Esophagus mucosa (tissue), 1 donor: ENCODE data around the gene MRPL49. TPM values are rescaled to one million over a fixed set of nuclear protein-coding genes. Genes with fewer than 3 reads are reported as not detected.
A peak's percentile ranks its signal among the peaks of the same experiment; 100 is the strongest.

Source experiments
- ATAC-seq: fragments of 200-7000 bp; cut with Tn5 transposase; one replicate; pipeline ENCODE4 v1.9.1; 2020
- total RNA-seq: library from RNA; stranded (reverse); gene quantifications from one replicate; pipeline ENCODE4 v1.2.4, GENCODE V29; 2023
- donor health status: DM: yes; HTN: yes; CAD: no.

Gene MRPL49
- 63.9 TPM for total RNA-seq

DNA sequence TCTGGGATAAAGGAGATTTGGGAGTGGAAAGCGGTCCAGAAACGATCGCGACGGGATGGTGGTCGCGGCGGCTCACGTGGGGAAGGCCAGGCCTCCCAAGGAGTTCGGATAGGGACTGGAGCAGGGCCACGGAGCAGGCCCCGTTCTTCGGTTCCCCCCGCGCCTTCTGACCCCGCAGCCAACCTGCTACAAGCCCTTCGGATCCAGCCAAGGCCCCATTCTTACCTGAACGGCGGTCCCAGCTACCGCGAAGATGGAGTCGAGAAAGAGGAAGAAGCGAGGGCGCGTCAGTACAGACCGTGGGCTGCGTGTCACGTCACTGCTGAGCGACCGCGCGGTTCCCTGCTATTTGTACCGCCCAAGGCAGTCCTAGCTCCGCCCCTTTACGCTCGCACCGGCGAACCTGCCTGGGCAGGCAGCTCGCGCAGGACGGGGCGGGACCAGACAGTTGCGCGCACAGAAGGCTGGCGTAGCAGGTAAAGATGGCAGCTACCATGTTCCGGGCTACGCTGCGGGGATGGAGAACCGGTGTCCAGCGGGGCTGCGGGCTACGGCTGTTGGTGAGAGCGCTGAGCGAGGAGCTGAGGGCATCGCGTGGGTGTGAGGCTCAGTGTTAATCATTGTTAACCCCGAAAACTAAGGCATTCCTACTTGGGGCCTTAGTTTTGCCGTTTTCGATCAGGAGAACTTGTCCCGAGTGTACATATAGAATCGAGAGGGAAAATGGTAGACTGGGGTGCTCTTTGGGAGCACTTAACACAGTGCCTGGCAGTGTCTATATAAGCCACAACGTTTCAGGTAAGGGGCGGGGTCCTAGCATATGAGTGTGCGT lies at the start of gene MRPL49, which contains the start of gene FAU:
Gene MRPL49 (plus strand): TSS at position 457 of the 832 bp plus-strand sequence. CDS start 26 bp downstream, at position 483.
Gene FAU (minus strand): TSS at position 270 of the 832 bp plus-strand sequence. CDS start 321 bp downstream, outside the sequence.
- ATAC-seq: peak; percentile 87

DNA sequence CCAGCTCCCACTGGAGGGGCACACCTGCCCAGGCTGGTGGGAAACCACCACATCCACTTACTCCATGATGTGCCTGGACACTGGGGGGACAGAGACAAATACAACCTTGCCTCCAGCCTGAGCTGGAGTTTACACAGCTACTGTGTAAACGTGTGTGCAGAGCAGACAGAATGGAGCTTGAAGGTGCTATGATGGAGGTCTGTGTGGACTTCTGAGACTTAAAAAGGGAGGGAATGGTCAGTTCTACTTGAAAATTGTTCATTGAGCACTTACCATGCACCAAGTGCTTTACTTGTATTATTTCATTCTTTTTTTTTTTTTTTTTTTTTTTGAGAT lies 49.5 kb upstream of the MRPL49 start:
- ATAC-seq: no peak

DNA sequence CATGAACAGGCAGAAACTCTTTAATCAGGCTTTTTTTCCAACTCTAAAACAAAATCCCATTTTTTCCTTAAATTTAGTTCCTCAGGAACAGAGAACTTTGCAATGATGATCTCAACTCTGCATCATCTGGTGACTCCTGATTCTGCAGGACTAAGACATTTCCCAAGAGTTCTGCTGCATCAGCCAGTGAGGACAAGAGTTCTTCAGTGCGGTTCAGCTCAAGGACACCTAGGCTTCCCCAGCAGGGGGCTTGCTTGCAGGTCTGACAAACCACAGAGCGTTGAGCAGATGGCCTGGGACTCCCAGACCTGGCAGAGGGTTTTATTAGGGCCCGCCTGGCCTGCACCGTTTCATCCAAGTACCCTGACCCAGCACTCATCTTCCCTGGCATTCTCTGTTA lies 44.7 kb upstream of the MRPL49 start:
- ATAC-seq: no peak

DNA sequence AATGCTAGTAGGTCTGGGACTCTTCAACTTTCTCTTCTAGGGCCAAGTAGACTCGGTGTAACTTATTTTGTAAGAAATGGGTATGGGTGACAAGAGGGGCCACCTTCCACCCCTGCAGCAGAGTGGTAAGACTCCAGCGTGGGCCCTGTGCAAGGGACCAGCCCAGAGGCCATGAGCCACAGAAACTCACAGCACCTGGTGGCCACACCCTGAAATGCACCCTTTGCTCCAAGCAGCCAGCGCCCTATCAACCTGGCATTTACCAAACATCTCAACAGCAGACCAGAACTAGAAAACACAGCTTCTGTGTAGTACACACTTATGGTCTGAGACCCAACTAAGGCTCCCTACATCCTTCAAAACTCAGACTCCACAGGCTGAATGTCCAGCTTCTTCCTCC lies 44.0 kb upstream of the MRPL49 start:
- peak; percentile 69 for ATAC-seq

DNA sequence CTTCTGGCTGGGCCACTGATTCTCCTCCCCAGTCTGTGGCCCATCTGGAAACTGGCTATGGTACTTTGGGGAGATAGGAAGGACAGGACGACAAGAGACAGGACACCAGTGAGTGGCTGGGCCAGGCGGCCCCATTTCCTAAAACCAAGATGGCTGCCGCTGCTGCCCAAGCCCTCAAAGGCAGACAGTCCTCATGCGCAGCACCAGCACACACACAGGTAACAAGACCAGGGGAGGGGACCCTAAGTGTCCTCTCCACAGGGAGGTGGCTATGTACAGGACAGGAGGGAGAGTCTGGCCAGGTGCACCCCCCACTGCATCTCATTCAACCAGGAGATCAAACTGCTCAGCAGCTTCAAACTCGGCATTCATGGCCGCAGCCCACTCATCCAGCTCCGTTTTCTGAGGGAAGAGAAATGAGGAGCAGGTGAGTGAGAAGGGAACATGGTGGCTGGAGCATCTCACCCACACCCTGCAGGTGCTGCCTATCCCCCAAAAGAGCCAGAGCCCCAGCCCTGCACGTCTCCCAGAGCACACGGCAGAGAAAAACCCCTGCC lies 43.3 kb upstream of the MRPL49 start:
- no peak for ATAC-seq

DNA sequence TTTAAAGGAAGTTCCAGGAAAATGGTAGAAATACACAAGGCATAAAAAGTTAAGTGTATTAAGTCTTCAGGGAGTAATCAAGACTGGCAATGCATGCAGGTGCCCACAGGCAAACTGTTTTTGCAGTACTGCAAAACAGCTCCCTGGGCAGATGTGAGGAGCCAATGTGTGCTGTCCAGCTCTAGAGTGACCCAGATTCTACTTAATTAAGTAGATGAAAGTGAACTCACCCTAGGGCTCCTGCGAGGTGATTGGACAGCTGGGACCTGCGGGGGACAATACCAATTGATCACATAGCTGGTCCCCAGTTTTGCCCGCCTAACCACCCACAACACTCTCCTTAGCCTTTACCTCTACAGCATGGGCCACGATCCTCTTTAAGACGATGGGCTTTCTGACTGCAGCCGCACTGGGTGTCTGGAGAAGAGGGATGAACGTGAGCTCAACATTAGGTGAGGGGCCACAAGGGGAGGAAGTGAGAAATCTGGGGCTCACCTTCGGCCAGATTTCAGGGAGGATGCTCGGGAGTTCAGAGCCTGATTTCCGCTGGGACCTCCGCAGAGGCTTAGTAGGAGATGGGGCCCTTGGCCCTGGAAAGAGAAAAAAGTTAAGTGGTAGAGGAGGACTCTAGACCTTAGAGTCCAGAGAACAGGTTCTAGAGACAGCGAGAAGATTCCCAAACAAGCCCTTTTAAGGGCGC lies 38.8 kb upstream of the MRPL49 start:
- no peak for ATAC-seq

DNA sequence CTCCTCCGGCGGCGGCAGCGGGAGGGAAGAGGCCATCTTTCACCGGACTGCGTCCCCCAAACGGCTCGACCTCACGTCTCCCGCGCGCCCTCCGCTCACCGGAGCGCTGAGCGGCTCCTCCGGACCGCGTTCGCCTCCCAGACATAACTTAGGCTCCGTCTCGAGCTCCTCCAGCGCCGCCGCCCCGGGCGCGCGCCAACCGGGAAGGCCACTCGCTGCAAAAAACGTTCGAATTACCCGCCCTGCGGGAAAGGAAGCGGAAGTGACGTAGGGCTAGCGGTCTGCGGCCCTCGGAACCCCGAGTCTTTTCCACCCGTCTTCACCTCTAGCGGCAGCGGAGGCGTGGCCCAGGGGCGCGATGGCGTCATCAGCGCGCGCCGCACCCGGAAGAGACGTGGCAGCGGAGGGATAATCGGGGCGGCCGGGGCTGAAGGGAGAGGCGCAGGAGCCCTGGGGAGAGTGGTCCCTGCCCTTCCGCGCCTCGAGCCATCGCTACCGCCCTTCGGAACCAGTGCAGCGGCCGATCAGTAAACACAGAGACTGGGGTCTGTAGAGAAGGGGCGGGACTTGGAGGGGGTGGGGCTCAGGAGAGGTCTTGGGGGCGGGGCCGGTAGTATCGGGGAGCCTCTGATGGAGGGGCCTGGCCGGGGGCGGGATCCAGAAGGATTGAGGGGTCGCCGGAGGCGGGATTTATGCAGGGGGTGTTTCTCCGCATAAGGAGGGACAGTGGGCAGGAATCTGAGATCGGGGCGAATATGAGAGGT lies 38.1 kb upstream of the MRPL49 start, which contains the start of the genes CDCA5 and ZFPL1:
Gene CDCA5 (minus strand): TSS at position 207 of the 764 bp plus-strand sequence. CDS start 62 bp downstream, at position 145.
Gene ZFPL1 (plus strand): TSS at position 389 of the 764 bp plus-strand sequence. CDS start 477 bp downstream, outside the sequence.
- peak; percentile 94 for ATAC-seq

DNA sequence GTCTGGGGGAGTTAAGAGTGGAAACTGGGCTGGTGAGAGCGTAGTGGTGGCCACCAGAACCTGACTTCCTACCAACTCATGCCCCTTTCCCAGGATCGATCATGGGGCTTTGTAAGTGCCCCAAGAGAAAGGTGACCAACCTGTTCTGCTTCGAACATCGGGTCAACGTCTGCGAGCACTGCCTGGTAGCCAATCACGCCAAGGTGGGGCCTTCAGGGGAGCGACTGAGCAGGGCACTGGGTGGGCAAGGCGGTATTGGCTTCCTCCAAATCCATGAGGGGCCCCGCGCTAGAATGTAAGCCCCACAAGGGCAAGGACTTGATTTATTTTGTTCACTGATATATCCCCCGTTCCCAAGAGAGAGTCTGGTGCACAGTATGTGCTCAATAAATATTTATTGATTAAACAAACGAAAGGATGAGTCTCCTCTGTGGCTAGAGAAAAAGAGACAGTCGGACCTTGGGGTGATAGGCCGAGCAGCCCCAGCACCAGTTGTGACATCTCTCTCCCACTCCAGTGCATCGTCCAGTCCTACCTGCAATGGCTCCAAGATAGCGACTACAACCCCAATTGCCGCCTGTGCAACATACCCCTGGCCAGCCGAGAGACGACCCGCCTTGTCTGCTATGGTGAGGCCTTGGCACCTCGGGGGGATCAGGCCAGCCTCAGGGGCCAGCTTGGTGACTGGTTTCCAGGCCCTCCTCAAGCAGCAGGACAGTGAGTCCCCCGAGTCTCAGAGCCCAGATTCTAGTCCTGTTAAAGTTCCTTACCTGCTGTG lies 37.3 kb upstream of the MRPL49 start:
- ATAC-seq: no peak

DNA sequence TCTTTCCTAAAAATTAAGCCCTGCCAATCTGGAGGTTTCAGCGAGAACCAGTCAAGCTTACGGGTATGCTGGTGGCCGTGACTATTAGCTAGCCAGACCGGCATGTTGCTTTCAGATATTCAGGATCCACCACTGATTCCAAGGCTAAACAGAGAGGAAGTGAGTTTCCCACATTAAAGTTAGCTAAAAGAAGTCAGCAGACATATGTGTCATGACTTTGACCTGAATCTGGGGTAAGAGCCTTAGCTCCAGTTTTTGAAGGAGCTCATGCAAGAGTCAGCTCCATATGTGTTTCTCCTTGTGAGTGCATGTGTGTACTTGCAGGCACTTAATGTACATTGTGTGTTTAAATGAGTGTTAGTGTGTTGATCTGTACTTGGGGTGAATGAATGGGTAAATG lies 36.7 kb upstream of the MRPL49 start:
- no peak for ATAC-seq

DNA sequence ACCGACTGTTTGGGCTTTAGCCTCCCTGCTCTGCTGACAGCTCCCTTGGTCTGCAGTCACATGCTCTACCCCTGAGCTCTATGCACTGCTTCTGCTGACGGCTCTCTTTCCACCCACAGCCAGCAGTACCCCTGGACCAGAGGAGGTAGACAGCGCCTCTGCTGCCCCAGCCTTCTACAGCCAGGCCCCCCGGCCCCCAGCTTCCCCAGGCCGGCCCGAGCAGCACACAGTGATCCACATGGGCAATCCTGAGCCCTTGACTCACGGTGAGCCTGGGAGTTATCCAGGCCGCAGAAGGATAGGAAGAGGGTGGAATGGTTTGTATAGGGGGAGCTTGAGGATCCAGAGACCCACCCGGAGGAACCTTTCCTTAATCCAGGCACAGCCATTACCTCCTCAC lies 35.3 kb upstream of the MRPL49 start:
- ATAC-seq: no peak

DNA sequence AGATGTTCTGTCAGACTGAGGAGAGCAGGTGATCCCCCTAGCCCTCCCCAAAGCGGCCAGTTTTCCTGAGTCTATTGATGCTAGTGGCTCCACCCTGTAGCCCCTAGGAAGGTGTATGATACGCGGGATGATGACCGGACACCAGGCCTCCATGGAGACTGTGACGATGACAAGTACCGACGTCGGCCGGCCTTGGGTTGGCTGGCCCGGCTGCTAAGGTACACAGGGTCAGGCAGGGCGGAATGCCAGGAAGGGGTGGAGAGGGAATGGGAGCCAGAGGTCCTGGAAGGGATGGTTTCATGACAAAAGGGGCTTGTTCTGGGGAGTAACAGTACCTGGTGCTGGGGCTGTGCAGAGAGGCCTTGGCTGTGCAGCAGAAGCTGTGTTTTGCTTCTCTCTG lies 34.9 kb upstream of the MRPL49 start:
- no peak for ATAC-seq

DNA sequence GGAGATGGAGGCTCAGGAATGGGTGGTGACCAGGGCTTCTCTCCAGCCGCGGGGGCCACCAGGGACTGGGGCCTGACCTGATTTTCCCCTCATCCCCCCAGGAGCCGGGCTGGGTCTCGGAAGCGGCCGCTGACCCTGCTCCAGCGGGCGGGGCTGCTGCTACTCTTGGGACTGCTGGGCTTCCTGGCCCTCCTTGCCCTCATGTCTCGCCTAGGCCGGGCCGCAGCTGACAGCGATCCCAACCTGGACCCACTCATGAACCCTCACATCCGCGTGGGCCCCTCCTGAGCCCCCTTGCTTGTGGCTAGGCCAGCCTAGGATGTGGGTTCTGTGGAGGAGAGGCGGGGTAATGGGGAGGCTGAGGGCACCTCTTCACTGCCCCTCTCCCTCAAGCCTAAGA lies 34.3 kb upstream of the MRPL49 start:
- ATAC-seq: no peak

DNA sequence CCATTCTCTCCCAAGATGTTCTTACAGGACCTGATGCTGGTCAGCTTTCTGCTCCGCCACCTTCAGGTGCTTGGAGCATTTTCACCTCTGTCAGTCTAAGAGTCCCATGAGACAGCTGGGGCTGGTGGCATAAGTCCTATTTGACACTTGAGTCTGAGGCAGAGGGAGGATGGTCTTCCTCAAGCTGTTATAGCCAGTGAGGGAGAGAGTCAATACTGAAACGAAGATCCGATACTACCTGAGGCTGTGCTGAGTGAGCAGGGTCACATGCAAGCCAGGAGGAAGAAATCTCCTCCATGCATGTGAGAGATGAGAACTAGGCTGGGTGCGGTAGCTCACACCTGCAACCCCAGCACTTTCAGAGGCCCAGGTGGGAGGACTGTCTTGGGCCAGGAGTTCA lies 32.5 kb upstream of the MRPL49 start:
- ATAC-seq: no peak

DNA sequence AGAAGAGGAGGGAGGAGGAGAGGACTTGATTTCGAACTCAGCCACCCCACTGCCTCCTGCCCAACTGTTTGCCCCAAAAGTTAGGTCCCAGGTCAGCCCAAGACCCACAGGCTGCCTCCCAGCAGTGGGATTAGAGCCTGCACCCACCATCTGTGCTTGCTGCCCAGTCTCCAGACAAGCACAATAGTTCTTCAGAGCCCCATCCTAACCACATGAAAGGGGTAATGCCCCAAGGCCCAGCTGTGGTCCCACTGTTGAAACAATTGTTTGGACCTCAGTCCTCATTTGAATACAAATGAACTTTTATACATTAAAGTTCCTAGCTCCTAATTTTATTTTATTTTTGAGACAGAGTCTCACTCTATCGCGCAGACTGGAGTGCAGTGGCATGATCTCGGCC lies 31.5 kb upstream of the MRPL49 start:
- ATAC-seq: no peak

DNA sequence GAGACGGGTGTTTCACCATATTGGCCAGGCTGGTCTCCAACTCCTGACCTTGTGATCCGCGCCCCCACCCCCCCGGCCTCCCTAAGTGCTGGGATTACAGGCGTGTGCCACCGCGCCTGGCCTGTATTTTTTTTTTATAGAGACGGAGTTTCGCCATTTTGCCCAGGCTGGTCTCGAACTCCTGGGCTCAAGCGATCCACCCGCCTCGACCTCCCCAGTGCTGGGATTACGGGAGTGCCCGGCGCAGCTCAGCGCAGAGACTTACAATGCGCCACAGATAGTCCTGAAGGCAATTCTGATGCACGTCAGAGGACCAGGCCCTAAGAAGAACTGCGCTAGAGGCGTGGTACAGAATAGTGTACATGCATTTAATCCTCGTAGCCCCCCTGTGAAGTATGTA lies 26.7 kb upstream of the MRPL49 start:
- peak; percentile 2 for ATAC-seq

DNA sequence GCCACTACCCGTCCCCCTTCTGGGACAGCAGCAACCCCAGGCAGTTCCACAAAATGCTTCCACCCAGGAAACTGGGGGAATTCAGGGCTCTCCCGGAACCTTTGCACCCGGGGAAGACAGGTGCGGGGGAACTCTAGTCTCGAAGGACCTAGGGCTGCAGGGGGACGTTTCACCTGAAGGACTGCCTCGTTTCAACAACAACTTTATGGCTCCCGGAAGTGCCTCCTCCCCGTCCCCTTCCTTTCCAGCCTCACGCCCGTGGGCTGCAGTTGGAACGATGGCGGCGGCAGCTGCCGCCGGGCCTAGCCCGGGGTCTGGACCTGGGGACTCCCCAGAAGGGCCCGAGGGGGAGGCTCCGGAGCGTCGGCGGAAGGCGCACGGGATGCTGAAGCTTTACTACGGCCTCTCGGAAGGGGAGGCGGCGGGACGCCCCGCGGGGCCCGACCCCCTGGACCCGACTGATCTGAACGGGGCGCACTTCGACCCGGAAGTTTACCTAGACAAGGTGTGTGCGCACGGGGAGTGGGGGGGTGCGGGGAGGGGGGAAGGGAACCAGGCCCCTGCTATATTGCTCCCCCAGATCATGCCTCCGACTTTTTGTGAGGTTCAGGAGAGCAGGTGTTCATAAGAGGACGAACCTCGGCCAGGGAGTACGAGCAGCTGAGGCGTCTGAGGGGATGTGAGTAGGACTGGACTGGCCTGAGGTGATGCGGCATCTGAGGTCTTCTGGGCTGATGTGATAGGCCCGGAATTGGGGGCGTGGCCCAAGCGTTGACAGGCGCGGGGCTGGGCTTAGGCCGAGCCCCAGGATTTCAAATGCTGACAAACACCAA lies 25.9 kb upstream of the MRPL49 start, which contains the start of gene VPS51:
Gene VPS51 (plus strand): TSS at position 241 of the 833 bp plus-strand sequence. CDS start 37 bp downstream, at position 278.
- ATAC-seq: peak; percentile 92

DNA sequence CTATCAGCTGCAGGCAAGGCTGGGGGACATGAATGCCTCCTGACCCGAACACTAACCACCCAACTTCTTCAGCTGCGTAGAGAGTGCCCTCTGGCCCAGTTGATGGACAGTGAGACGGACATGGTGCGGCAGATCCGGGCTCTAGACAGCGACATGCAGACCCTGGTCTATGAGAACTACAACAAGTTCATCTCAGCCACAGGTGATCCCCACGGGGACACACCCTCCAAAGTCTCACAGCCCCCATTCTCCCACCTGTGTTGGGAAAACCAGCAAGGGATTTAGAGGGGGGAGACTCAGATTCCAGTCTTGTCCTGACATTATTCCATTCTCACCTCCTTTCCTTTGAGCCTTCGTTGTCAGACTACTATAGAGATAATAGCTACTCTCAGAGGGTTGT lies 25.2 kb upstream of the MRPL49 start:
- no peak for ATAC-seq

DNA sequence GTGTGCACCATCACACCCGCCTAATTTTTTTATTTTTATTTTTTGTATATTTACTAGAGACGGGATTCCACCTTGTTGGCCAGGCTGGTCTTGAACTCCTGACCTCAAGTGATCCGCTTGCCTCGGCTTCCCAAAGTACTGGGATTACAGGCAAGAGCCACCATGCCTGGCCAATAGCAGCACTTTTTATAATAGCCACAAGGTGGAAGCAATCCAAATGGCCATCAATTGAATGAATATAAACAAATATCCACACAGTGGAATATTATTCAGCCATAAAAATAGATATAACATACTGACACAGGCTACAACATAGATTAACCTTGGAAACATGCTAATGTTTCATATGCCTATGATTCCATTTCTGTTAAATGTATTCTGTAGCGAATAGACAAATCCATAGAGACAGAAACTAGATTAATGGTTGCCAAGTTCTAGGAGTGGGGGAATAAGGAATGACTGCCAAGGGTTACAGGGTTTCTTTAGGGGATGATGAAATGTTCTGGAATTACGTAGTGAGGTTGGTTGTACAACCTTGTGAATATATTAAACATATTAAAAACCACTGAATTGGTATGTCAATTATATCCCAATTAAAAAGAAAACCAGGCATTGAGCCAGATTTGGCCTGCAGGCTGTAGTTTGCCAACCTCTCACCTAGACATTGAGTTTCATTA lies 21.3 kb upstream of the MRPL49 start:
- ATAC-seq: peak; percentile 1

DNA sequence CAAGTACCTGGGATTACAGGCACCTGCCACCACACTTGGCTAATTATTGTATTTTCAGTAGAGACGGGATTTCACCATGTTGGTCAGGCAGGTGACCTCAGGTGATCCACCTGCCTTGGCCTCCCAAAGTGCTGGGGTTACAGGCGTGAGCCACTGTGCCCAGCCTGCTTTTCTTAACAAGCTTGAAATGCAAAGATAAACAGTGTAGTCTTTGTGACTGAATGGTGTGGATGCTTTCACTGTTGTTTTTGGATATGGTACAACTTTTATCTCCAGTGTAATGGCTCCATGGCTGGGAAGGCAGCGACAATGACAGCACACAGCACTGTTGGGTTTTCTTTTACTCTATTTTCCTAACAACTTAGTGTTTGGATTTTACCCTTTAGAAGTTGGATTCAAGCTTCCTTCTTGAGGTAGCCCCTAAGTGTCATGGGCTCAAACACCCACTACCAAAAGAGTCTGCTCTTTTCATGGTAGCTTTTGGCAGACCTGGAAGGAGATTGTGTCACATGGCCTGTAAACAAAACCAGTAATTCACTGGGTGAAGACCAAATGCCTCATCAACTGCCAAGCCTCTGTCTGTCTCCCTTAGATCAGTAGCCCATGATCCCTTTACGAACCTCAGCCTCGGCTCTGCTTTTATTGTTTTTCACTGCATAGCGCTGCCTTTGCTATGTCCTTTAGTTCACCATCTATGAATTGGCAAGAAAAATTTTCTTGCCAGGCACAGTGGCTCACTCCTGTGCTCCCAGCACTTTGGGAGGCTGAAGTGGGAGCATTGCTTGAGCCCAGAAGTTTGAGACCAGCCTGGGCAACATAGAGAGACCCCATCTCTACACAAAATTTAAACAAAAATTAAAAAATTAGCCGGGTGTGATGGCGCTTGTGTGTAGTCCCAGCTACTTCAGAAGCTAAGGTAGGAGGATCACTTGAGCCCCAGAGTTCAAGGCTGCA lies 19.7 kb upstream of the MRPL49 start:
- peak; percentile 30 for ATAC-seq
